Activated CD4-positive, alpha-beta T cell treated with anti-CD3 and anti-CD28 coated beads, Interleukin-2, Interleukin-6, amounts not matched to agents 100 ng/mL and 50 ng/mL, durations not matched to agents 16 hours and 8 hours (primary cell): ENCODE data around the gene CACNA1I.

ENCODE experiments used
- DNase-seq: peaks from one replicate; pipeline ENCODE4 v3.0.0-alpha.2; 2020

CACNA1I gene

GRCh38 chr22:39627865-39628562 lies 57.5 kb downstream of the CACNA1I start:
- no peak for DNase-seq

GRCh38 chr22:39628563-39629080 lies 58.1 kb downstream of the CACNA1I start:
- no peak for DNase-seq

DNA sequence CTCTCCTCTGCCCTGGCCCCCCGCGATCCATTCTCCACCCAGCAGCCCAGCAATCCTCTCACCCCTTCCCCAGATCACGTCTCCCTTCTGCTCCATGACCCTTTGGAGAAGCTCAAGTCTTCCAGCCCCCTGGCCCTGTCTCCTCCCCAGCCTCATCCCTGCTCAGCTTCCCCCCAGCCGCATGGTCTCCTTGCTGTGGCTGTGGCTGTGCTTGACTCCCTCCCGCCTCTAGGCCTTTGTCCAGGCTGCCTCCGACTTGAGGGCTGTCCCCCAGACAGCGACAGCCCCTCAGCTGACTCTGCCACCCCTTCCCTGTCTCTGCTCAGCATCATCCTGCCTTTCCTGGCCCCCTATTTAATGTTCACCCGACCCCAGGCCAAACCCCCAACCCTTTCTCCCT lies 59.3 kb downstream of the CACNA1I start:
- DNase-seq, result no peak

GRCh38 chr22:39630721-39631120 lies 60.2 kb downstream of the CACNA1I start:
- DNase-seq, result no peak

DNA sequence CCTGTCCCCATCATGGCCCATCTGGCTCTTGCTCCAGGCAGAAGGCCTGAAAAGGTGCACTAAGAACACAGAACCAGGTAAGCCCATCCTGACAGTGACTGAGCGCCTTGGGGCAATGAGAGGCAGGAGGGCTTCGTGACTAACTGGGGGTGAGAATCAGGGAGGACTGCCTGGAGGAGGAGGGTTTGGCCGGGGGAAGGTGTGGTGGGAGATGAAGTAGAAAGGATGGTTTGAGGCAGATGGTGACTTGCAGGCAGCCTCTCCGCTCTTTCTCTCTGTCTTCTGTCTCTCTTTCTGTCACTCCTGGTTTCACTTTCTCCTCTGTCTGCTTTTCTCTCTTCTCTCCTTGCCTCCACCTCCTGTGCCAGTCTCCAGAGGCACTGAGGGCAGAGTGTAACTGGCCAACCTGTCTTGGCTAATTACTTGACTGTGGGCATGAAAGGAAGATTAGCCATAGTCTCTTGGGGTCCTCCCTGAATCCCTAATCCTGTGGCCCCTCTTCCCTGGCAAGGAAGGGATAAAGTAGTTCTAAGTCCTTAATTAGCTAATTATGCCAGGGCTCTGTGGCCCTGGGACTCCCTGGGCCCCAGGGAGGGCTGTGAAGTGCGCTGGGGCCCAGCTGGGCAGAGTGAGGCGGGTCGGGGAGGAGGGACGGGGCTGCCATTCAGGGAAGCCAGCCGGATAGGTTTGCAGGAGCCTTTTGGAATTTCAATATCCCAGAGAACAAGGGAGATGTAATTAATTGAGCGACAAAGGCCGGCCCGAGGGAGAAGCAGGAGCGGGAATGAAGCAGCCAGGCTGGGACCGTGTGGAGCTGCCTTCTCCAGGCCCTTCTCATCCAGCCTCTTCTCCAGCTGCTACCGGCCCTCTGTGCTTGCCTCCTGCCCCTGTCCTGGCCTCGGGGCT lies 61.1 kb downstream of the CACNA1I start:
- DNase-seq, result peak; percentile 12

GRCh38 chr22:39634530-39635405 lies 64.2 kb downstream of the CACNA1I start:
- DNase-seq, result peak; percentile 56

- no peak for DNase-seq
These were observed 65.2 kb downstream of the CACNA1I start for GRCh38 chr22:39635719-39636118.

DNA sequence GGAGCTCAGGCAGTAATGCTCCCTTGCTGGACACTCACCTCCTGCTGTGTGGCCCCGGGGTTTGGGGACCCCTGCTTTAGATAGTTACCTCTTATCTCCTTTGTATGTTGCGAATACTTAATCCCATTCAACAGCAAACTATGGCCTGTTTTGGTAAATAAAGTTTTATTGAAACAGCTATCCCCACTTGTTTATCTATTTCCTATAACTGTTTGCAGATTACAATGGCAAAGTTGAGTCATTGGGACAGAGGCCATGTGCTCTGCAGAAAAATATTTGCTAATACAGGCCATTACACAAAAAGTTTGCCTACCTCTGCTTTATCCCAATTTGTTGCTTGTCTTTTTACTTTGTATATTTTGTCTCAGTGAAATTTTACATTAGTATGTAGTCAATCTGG lies 68.4 kb downstream of the CACNA1I start:
- DNase-seq, result no peak

DNA sequence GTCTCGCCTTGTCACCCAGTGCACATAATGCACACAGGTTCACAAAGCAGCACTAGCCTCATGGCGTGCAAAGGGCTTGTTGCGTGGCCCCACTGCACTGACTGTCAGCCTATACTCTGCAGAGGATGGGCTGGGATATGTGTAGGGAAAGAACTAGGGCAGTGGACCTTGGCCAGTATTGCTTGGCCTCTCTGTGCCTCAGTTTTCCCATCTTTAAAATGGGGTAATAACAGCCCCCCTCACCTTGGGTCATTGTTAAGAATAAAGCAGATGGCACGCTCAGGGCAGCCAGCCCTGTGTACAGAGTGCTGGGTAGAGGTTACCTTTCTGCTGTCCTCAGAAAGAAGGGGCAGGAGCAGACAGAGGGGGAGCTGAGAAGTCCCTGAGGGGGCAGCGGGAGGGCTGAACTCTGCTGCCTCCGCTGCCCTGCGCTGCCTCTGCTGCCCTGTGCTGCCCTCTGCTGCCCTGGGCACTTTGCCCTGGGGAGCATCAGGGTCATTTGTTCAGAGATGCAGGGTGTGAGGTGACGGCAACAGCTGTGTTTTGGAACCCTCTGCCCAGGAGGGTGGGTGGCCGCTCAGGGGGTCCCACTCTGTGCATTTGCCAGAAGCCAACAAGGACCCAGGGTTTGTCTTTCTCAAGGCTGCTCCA lies 71.2 kb downstream of the CACNA1I start:
- DNase-seq, result no peak

- no peak for DNase-seq
These were observed 72.9 kb downstream of the CACNA1I start for GRCh38 chr22:39643311-39644083.

DNA sequence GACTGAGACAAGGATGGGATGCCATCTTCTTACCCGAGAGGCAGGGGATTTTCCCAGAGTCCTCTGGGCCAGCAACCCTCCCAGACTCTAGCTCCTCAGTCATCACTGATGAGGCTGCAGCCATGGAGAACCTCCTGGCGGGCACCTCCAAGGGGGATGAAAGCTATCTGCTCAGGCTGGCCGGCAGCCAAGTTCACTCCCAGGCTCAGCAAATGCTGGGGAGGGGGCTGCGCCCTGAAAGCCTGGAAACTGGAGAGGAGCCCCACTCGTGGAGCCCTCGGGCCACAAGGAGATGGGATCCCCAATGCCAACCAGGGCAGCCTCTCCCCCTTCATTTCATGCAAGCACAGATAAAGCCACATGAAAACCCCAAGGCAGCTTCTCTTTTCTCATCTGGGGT lies 75.0 kb downstream of the CACNA1I start:
- DNase-seq, result no peak

- no peak for DNase-seq
These were observed 76.0 kb downstream of the CACNA1I start for GRCh38 chr22:39646398-39647063.

DNA sequence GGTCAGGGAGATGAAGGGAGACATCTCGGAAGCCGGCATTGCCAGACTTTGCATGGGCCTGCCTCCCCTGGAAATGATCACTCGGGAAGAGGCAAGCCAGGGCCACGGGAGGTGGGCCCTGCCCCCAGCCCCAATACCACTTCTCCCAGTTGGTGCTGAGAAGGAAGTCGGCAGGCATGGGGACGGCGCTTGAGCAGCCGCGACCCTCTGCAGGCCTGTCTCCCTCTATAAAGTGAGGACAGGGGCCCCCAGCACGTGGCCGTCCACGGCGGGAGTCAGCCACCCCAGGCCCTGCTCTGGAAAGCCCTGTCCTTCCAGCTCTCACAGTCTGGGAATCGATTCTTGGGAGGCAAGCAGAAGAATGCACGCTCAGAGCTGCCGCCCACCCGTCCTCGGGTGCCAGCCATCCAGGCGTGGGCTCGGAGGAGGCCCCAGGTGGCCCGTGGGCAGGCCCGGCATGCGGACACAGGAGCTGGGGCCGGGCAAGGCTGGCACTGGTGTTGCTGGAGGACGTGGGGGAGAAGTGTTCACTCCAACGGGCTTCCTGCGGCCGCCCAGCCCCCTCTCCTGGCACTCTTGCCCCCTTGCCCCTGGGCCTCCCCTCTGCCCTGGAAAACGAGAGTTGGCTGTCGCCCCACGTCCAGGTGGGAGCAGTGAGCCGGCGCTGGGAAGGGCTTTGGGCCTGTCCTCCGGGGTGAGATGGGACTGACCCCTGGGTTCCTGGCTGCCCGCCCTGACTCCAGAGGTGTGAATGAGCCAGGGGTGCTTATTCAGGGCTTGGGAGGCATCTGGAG lies 77.5 kb downstream of the CACNA1I start:
- DNase-seq, result no peak

DNA sequence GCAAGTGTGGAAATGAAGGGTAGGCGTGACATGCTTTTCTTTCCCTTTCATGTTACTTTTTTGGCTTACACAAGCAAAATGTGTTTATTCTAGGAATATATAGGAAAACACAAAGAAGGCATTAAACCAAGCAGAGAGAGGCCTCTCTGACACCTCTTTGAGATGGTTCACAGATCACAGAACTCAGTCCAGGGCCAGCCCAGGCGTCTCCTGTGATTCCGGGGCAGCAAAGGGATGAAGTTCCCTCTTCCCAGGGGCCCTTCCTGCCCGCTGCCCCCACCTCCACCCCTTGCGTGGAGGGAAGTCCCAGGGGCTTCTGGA lies 78.0 kb downstream of the CACNA1I start:
- no peak for DNase-seq

GRCh38 chr22:39649500-39650089 lies 79.0 kb downstream of the CACNA1I start:
- no peak for DNase-seq

DNA sequence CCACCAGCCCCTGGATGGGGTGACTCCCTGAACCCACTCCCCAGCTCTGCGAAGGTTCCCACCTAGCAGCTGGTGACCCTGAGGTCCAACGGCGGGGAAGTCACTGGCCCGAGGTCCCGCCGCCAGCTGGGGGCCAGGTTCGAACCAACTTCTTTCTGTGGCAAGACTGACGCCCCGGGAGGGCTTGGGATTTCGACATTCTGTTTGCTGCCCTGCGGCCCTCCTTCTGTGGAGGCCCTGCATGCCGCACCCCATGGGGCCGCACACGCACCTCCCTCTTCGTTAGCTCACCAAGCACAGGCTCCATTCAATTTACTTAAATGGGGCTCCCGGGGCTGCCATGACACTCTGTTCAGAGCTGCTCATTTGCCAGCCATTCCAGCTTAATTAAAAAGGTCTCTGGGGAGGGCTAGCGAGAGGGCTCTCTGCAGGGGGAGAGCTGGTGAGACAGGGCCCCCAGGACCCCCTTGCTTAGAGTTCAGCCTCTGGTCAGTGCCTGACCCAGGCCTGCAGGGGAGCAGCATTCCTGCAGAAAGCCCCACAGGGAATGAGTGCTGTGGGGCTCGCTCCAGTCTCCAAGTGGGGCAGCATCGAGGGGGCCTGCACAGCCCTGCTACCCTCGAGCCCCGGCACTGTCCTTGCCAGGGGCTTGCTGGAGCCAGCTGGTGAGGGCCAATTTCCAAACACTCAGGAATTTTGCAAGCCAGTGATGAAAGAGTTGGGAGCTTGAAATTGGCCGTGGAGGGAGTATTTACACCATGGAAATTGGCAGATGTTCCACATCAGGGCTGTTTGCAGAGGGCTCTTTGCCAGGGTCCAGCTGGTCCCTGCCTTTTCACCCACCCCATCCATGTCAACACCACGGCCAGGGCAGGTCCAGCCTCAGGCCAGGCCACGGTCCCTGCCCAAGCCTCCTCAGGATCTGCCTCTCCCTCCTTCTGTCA lies 80.8 kb downstream of the CACNA1I start:
- DNase-seq, result no peak

GRCh38 chr22:39652990-39653786 lies 82.6 kb downstream of the CACNA1I start:
- no peak for DNase-seq

DNA sequence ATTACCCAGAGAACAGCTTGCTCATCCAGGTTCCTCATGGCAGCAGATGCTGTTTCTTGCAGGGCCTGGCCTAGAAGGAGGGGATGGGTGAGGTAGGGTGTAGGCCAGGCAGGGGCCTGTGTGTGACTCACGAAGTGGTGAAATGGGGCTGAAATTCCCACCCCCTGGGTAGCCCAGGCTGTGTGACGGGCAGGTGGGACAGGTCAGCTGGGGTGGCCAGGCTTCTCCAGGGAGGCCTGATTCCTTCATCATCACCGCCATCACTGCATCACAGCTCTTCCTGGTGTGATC lies 83.2 kb downstream of the CACNA1I start:
- no peak for DNase-seq
